ENCODE data around the gene RNF144B. TPM values are rescaled to one million over a fixed set of nuclear protein-coding genes. Genes with fewer than 3 reads are reported as not detected.

The RNF144B gene
- total and polyA plus RNA-seq, 2 experiments from 2014 or later = 4.2 to 9.0 TPM

DNA sequence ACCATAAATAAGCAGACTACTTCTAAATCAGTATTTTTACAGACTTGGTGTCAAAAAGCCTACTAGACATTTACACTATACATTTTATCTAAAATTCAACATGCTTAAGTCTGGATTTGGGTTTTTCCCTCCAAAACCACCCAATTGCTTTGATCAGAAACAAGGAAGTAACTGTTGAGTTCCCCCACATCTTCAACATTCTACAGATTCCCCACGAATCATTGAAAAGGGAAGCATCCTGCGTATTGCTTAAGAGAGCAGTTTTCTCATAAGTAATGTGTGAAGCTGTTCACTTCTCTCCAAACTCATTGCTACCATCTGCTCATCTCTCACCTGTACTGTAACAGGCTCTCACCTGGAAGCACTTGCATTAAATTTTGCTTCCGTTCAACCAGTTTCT, 36.4 kb upstream of the RNF144B start (continued):
- TF ChIP-seq REST (IDR thresholded peaks at IDR 0.05; ENCODE audit: unreplicated experiment) = no peak
- no peak for TF ChIP-seq NANOG (IDR thresholded peaks at IDR 0.05; ENCODE audit: borderline replicate concordance)
- no peak for TF ChIP-seq EZH2phosphoT487 (IDR thresholded peaks at IDR 0.05; ENCODE audit: unreplicated experiment)
- TF ChIP-seq, protein P1, sequence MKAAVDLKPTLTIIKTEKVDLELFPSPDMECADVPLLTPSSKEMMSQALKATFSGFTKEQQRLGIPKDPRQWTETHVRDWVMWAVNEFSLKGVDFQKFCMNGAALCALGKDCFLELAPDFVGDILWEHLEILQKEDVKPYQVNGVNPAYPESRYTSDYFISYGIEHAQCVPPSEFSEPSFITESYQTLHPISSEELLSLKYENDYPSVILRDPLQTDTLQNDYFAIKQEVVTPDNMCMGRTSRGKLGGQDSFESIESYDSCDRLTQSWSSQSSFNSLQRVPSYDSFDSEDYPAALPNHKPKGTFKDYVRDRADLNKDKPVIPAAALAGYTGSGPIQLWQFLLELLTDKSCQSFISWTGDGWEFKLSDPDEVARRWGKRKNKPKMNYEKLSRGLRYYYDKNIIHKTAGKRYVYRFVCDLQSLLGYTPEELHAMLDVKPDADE (IDR thresholded peaks at IDR 0.05) = no peak
- no peak for TF ChIP-seq STAT1 (IDR thresholded peaks at IDR 0.05; ENCODE audit: unreplicated experiment)
- TF ChIP-seq JUNB (IDR thresholded peaks at IDR 0.05; ENCODE audit: unreplicated experiment) = no peak

GRCh38 chr6:18352001-18352400, 35.1 kb upstream of the RNF144B start:
- no peak for ATAC-seq
- Mint-ChIP-seq H3K27ac (no peak overlapping the region), H3K36me3 (ENCODE audit: low read depth) (no peaks in the 10 kb centered on the region)

DNA sequence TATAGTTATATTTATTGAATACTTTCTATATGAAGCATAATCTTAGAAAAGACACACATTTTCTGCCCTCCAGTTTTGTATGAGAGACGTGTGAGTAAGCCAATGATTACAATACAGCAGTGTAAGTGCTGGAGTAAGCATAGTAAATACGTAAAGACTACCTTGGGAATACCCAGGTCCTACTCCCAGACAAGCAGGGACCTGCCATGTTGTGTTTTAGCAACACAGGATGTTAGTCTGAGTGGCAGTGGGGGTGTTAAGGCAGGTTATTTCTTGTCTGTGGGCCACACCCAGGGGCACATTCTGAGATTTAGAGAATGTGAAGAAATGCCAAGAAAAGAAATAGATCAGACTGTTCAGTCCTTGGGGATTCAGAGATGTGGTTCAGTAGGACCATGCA, 34.3 kb upstream of the RNF144B start:
- Mint-ChIP-seq H3K9me3 (no peaks in the 10 kb centered on the region), H3K27me3 (ENCODE audit: insufficient read depth, low read depth, poor library complexity) (peaks cover 6% of the 10 kb centered on the region), H3K4me1 (no peaks in the 10 kb centered on the region), H3K27ac (no peak overlapping the region), H3K36me3 (ENCODE audit: low read depth) (no peaks in the 10 kb centered on the region), H3K4me3 (no peak overlapping the region)
- DNase-seq (ENCODE audit: low spot score) (no peak), ATAC-seq (no peak)
- H3K9me2 ChIP-seq (ENCODE audit: insufficient read depth) = no peaks in the 10 kb centered on the region
- no peaks in the 10 kb centered on the region for H3K27me3 ChIP-seq (ENCODE audit: insufficient read depth)
- no peak overlapping the region for H3K4me3 ChIP-seq
- H4K20me1 ChIP-seq (replicated peaks; ENCODE audit: insufficient read depth) = no peaks in the 10 kb centered on the region
- no peak overlapping the region for H3K27ac ChIP-seq (ENCODE audit: low read depth)
- H2AFZ ChIP-seq = no peak overlapping the region
- H3K36me3 ChIP-seq (ENCODE audit: insufficient read depth) = no peaks in the 10 kb centered on the region
- H3K4me1 ChIP-seq (ENCODE audit: insufficient read depth) = no peaks in the 10 kb centered on the region
- H3F3A ChIP-seq (replicated peaks; ENCODE audit: low read depth) = no peaks in the 10 kb centered on the region
- H3K4me2 ChIP-seq = no peak overlapping the region
- no peaks in the 10 kb centered on the region for H3K79me2 ChIP-seq (replicated peaks; ENCODE audit: insufficient read depth)
- no peak for TF ChIP-seq ZNF462 (CRISPR knock-in tag; IDR thresholded peaks at IDR 0.05)

More at GRCh38 chr6:18352001-18352400, 35.1 kb upstream of the RNF144B start:
- no peaks in the 10 kb centered on the region for H3K36me3 ChIP-seq (ENCODE audit: insufficient read depth)
- no peaks in the 10 kb centered on the region for H3K79me2 ChIP-seq (replicated peaks; ENCODE audit: insufficient read depth)
- H3K4me1 Mint-ChIP-seq = no peaks in the 10 kb centered on the region
- no peak overlapping the region for H2AFZ ChIP-seq
- H3K4me2 ChIP-seq = no peak overlapping the region
- no peaks in the 10 kb centered on the region for H3K9me2 ChIP-seq (ENCODE audit: insufficient read depth)
- no peaks in the 10 kb centered on the region for H3K4me1 ChIP-seq (ENCODE audit: insufficient read depth)
- H3F3A ChIP-seq (replicated peaks; ENCODE audit: low read depth) = no peaks in the 10 kb centered on the region
- H3K27me3 Mint-ChIP-seq (ENCODE audit: insufficient read depth, low read depth, poor library complexity) = peaks cover 3% of the 10 kb centered on the region
- H3K4me3 ChIP-seq = no peak overlapping the region
- no peak for TF ChIP-seq ZNF114 (CRISPR knock-in tag; IDR thresholded peaks at IDR 0.05)
- no peak for TF ChIP-seq STAT1 (IDR thresholded peaks at IDR 0.05; ENCODE audit: unreplicated experiment)
- TF ChIP-seq ZNF331 (CRISPR knock-in tag; IDR thresholded peaks at IDR 0.05; ENCODE audit: low read depth) = no peak
- no peak overlapping the region for H3K27ac ChIP-seq (ENCODE audit: low read depth)
- no peak overlapping the region for H3K4me3 Mint-ChIP-seq
- H4K20me1 ChIP-seq (replicated peaks; ENCODE audit: insufficient read depth) = no peaks in the 10 kb centered on the region
- no peaks in the 10 kb centered on the region for H3K27me3 ChIP-seq (ENCODE audit: insufficient read depth)
- H3K9me3 Mint-ChIP-seq = no peaks in the 10 kb centered on the region
- no peak for DNase-seq (ENCODE audit: low spot score)
